HepG2 (cell line): Measurements from ENCODE around the gene SRRM3. TPM values are rescaled to one million over a fixed set of nuclear protein-coding genes. Genes with fewer than 3 reads are reported as not detected.
"Not testable (repeated sequence)": the region's sequence is repeated elsewhere in the genome, so short reads cannot be mapped to it uniquely, and the experiment has no call there.

Experiments
- ATAC-seq: fragments of 200-7000 bp; cut with Tn5 transposase; 3 replicates; pipeline ENCODE4 v1.9.1; 2020; ENCODE audit warnings: mild to moderate bottlenecking, moderate library complexity
- BruUV-seq: library from RNA; stranded (reverse); fragments of 400-500 nt; replicated peaks from 2 replicates; lab custom pipeline; 2021; lab: Mats Ljungman, UMichigan
- CTCF ChIA-PET: fragments of 300-600 bp; formaldehyde crosslinking; extraction: SDS; loops from one replicate; lab custom pipeline; 2021; ENCODE audit warnings: low total read pairs, inconsistent platforms, low intra/inter-chr PET ratio; lab: Yijun Ruan, JAX
- POLR2A ChIA-PET: fragments of 350-600 bp; sonication (Branson Sonifier 250); formaldehyde crosslinking; loops from one replicate; lab custom pipeline; 2020; ENCODE audit warnings: antibody characterized with exemption, inconsistent platforms; lab: Yijun Ruan, JAX
- DNase-seq: peaks from one replicate; pipeline ENCODE4 v3.0.0-alpha.2; 2015; ENCODE audit warnings: low spot score
- FAIRE-seq: peaks from 3 replicates; lab custom pipeline; 2011; peaks lifted over from hg19 to GRCh38; lab: Jason Lieb, UNC
- H2AFZ ChIP-seq: one replicate; pipeline ENCODE4 v1.6.1; 2011; ENCODE audit warnings: low read length, inconsistent platforms
- H3K27ac ChIP-seq: fragments of 300-600 bp; 3 replicates; pipeline ENCODE4 v1.8.0; 2011; ENCODE audit warnings: mixed run types, mild to moderate bottlenecking, mixed read lengths, low read length, inconsistent platforms; ENCODE audit not compliant: insufficient read depth; ENCODE audit errors: extremely low read length
- H3K27me3 ChIP-seq, 2 experiments: fragments of 200-600 bp in 1 of 2; 2 replicates in 1 of 2; 3 replicates in 1 of 2; pipeline versions ENCODE4 v1.6.0 to v1.8.0; 2011; ENCODE audit warnings: low read length in 2 of 2, mild to moderate bottlenecking in 2 of 2, moderate library complexity in 2 of 2, inconsistent platforms in 1 of 2; ENCODE audit not compliant: insufficient read depth in 2 of 2, control insufficient read depth in 1 of 2
- H3K36me3 ChIP-seq, 2 experiments: fragments of 200-600 bp in 1 of 2; replicated peaks in 1 of 2; 2 replicates in 1 of 2; 3 replicates in 1 of 2; pipeline versions ENCODE4 v1.5.1 to v1.8.0; 2011; ENCODE audit warnings: low read length in 2 of 2, inconsistent platforms in 1 of 2; ENCODE audit not compliant: insufficient read depth in 2 of 2, control insufficient read depth in 1 of 2
- H3K4me1 ChIP-seq: 2 replicates; pipeline ENCODE4 v1.5.1; 2012; ENCODE audit warnings: low read length, inconsistent platforms; ENCODE audit not compliant: insufficient read depth
- H3K4me2 ChIP-seq: 2 replicates; pipeline ENCODE4 v1.6.0; 2011; ENCODE audit warnings: low read depth, low read length, inconsistent platforms
- H3K4me3 ChIP-seq, 3 experiments: fragments of 200-600 bp in 1 of 3; sonication (generic), shearing (Covaris generic) in 1 of 3; replicated peaks in 1 of 3; 2 replicates each; pipeline ENCODE4 v1.5.1; 2011 to 2016; ENCODE audit warnings: low read length in 3 of 3, inconsistent platforms in 2 of 3, low read depth in 2 of 3, mild to moderate bottlenecking in 2 of 3, control low read depth in 1 of 3, mixed read lengths in 1 of 3; ENCODE audit not compliant: insufficient read depth in 1 of 3
- H3K79me2 ChIP-seq: one replicate; pipeline ENCODE4 v1.6.1; 2011; ENCODE audit warnings: low read length, inconsistent platforms; ENCODE audit not compliant: insufficient read depth
- H3K9ac ChIP-seq: 2 replicates; pipeline ENCODE4 v1.6.0; 2011; ENCODE audit warnings: mild to moderate bottlenecking, low read depth, low read length, inconsistent platforms; ENCODE audit not compliant: insufficient read depth
- H3K9me3 ChIP-seq: 2 replicates; pipeline ENCODE4 v1.5.1; 2012; ENCODE audit warnings: mild to moderate bottlenecking, low read length
- H4K20me1 ChIP-seq: 2 replicates; pipeline ENCODE4 v1.6.0; 2011; ENCODE audit warnings: inconsistent platforms, mild to moderate bottlenecking, low read length, moderate library complexity; ENCODE audit not compliant: insufficient read depth
- ELF1 ChIP-seq: sonication (generic); formaldehyde crosslinking; IDR thresholded peaks from 2 replicates; pipeline ENCODE4 v1.4.0; 2020; ENCODE audit warnings: missing genetic modification reagents
- HNF4A ChIP-seq: sonication (generic); formaldehyde crosslinking; IDR thresholded peaks from 2 replicates; pipeline ENCODE4 v1.4.0; 2020; ENCODE audit warnings: missing genetic modification reagents
- JUNB ChIP-seq: sonication (generic); formaldehyde crosslinking; IDR thresholded peaks from 2 replicates; pipeline ENCODE4 v1.8.0; 2022; ENCODE audit warnings: missing genetic modification reagents, mild to moderate bottlenecking, borderline replicate concordance
- MBD4 ChIP-seq: IDR thresholded peaks from 2 replicates; pipeline ENCODE4 v1.6.1; 2012; ENCODE audit warnings: low read length, inconsistent platforms, borderline replicate concordance
- ZNF121 ChIP-seq: sonication (generic); formaldehyde crosslinking; IDR thresholded peaks from 2 replicates; pipeline ENCODE4 v1.5.0; 2020; ENCODE audit warnings: mild to moderate bottlenecking, missing genetic modification reagents
- ZNF878 ChIP-seq: sonication (generic); formaldehyde crosslinking; IDR thresholded peaks from 2 replicates; pipeline ENCODE4 v1.8.1; 2023; ENCODE audit warnings: mild to moderate bottlenecking, missing genetic modification reagents, moderate library complexity
- WGBS: methylation state at CpG from one replicate; pipeline ENCODE4 v1.1.6; 2017; ENCODE audit warnings: low lambda C conversion rate; 5-methylcytosine and 5-hydroxymethylcytosine counted together
- in situ Hi-C: cut with HindIII; loops from 2 replicates; pipeline ENCODE4 v1.10.0; 2017; ENCODE audit warnings: low pct_unique_long_range_greater_than_20kb; ENCODE audit not compliant: extremely low pct_ligation_motif_present
- intact Hi-C: fragments of 100-400 bp; cut with micrococcal nuclease; formaldehyde crosslinking; loops from one replicate; pipeline ENCODE4 v1.10.0; 2022; ENCODE audit not compliant: unreplicated experiment
- polyA plus RNA-seq, 8 experiments: library from polyadenylated mRNA; depleted of rRNA in 3 of 8; stranded (reverse) in 7 of 8; unstranded in 1 of 8; fragments of >200 nt; fragmentation: Illumina TruSeq in 4 of 8; extraction: Trizol in 4 of 8; gene quantifications; 2 replicates each; pipeline versions ENCODE4 v1.2.1 to v1.2.3, GENCODE V29; 2011 to 2016; ENCODE audit warnings: low read depth in 4 of 8, missing spikeins in 1 of 8, mixed read lengths in 1 of 8; ENCODE audit not compliant: insufficient read depth in 1 of 8
- total RNA-seq, 5 experiments: library from RNA; depleted of rRNA; stranded (reverse); fragments of >200 nt; fragmentation: Illumina TruSeq; extraction: Trizol; gene quantifications; 2 replicates each; pipeline ENCODE4 v1.2.3, GENCODE V29; 2016; ENCODE audit warnings: low read depth in 1 of 5

Gene SRRM3
- total and polyA plus RNA-seq, 2 of the 13 experiments (the other 11 are each of a cell fraction or from before 2014, with no cell fraction given): 0.13 to 0.54 TPM

- Histone ChIP-seq H3K9me3 (no peaks in the 10 kb centered on the region), H3K4me3 (no peak overlapping the region), H4K20me1 (no peaks in the 10 kb centered on the region), H3K27me3 (peaks cover under 1 to 41% of the 10 kb centered on the region in 2 experiments; a peak in 4 of 5 replicates), H3K79me2 (no peaks in the 10 kb centered on the region), H3K4me2 (no peak overlapping the region), H2AFZ (no peak overlapping the region)
- DNase-seq: no peak
- intact Hi-C loops (no loop called here), in situ Hi-C loops (no loop called here)
- WGBS: 30% methylated on average over 9 of the region's 16 CpGs
- POLR2A ChIA-PET: no interaction called here
- CTCF ChIA-PET: interaction anchor here (1.3 kb wide), 1 partner anchor 27 kb away, joined by 6 read pairs; no protein-coding TSS in a partner anchor
- FAIRE-seq: no peak
- TF ChIP-seq ELF1: no peak
- no peak for TF ChIP-seq ZNF878
- peak; percentile 15; the same call in 1 of the 2 replicates for TF ChIP-seq HNF4A (CRISPR knock-in tag)
- TF ChIP-seq JUNB: no peak
- no peak for TF ChIP-seq MBD4
- TF ChIP-seq, all 625 proteins: peak for 1
- no TSS peak for BruUV-seq
- Histone ChIP-seq H3K27ac (no peak overlapping the region), H3K36me3 (no peaks in the 10 kb centered on the region), H3K9ac (no peak overlapping the region), H3K4me1 (peaks cover 41% of the 10 kb centered on the region)
- ATAC-seq: no peak
These were observed 85.2 kb downstream of the SRRM3 start for GRCh38 chr7:76286842-76287403.

- FAIRE-seq, H3K36me3 ChIP-seq, BruUV-seq, H3K9ac ChIP-seq, H3K79me2 ChIP-seq, H2AFZ ChIP-seq, in situ Hi-C loops, H3K27ac ChIP-seq, DNase-seq, H4K20me1 ChIP-seq, ATAC-seq, H3K9me3 ChIP-seq: not testable (repeated sequence)
- 62% methylated on average over 6 of the region's 6 CpGs for whole genome bisulfite sequencing
- POLR2A ChIA-PET: interaction anchor here (1.1 to 2.6 kb wide), 7 partner anchors 14 to 124 kb away, joined by 3 to 56 read pairs (median 5); partner anchors contain the start of gene HSPB1
- intact Hi-C loops: loop anchor here (1.0 to 2.0 kb wide), 2 partner anchors 16 to 23 kb away; no protein-coding TSS in a partner anchor
- Histone ChIP-seq H3K4me1 (peaks cover 69% of the 10 kb centered on the region), H3K4me2 (peak overlapping the region; percentile 99), H3K27me3 (peaks cover 0 to 13% of the 10 kb centered on the region in 2 experiments; a peak in 3 of 5 replicates), H3K4me3 (peak overlapping the region in 1 of 3 experiments; percentile 75; a peak in 2 of 6 replicates)
- TF ChIP-seq ZNF121 (CRISPR knock-in tag): peak; percentile 59; the same call in 1 of the 2 replicates
- CTCF ChIA-PET: interaction anchor here (1.3 to 8.6 kb wide), 2 partner anchors 22 to 113 kb away, joined by 11 to 179 read pairs; no protein-coding TSS in a partner anchor
These were observed 89.2 kb downstream of the SRRM3 start for GRCh38 chr7:76290847-76291350.
